ENCODE measurements around the gene BAMBI.

Gene BAMBI

DNA sequence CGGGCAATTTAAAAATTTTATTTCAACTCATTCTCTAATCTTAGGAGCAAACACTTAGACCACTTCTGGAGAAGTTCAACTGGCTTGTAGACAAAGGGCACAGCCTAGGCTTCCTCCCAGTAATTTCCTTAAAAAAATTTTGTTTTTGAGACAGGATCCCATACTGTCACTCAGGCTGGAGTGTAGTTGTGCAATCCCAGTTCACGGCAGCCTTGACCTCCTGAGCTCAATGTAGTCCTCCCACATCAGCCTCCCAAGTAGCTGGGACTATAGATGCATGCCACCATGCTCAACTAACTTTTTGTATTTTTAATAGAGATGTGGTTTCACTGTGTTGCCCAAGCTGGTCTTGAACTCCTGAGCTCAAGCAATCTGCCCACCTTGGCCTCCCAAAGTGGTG, 38.4 kb downstream of the BAMBI start:
- H3K4me1 ChIP-seq (ENCODE audit: control insufficient read depth in 2 of 2, insufficient read depth in 1 of 2, low read depth in 1 of 2, low read length in 2 of 2) = no peaks in the 10 kb centered on the region
- H3K27ac ChIP-seq (replicated peaks; ENCODE audit: low read length) = no peak overlapping the region
- no peak overlapping the region for H3K4ac ChIP-seq (ENCODE audit: low read length)
- no peaks in the 10 kb centered on the region for H3K36me3 ChIP-seq (replicated peaks in 1 of 2; ENCODE audit: control insufficient read depth in 2 of 2, insufficient read depth in 2 of 2, low read length in 2 of 2)
- no peaks in the 10 kb centered on the region for H3K79me1 ChIP-seq (ENCODE audit: low read depth, low read length)
- DNase-seq (ENCODE audit: low spot score) = no peak
- H3K4me2 ChIP-seq (ENCODE audit: insufficient read depth, low read length, poor library complexity, severe bottlenecking) = no peak overlapping the region
- H3K27me3 ChIP-seq (ENCODE audit: control insufficient read depth in 3 of 3, insufficient read depth in 3 of 3, low read depth in 1 of 3, low read length in 3 of 3) = peaks cover 0 to 7% (median 0%) of the 10 kb centered on the region in 3 experiments
- H3K4me3 ChIP-seq (ENCODE audit: low read length in 2 of 2) = no peak overlapping the region
- no peak overlapping the region for H3K23ac ChIP-seq (ENCODE audit: low read depth, low read length, poor library complexity)
- H2AK5ac ChIP-seq (ENCODE audit: low read depth, low read length) = no peak overlapping the region
- H4K8ac ChIP-seq (ENCODE audit: low read depth, low read length) = no peak overlapping the region
- no peak overlapping the region for H2BK5ac ChIP-seq (ENCODE audit: low read length)
- H3K14ac ChIP-seq (ENCODE audit: low read length) = no peak overlapping the region
- H3K18ac ChIP-seq (ENCODE audit: low read length) = no peak overlapping the region
- no peak overlapping the region for H2BK15ac ChIP-seq (ENCODE audit: low read length)
- no CpG with 5 or more reads among the region's 2 CpGs for WGBS, 2 donors (ENCODE audit: extremely low coverage in 2 of 2, insufficient read length in 2 of 2, insufficient replicate concordance in 1 of 2)
- H3K9ac ChIP-seq (ENCODE audit: low read depth, low read length, poor library complexity) = no peak overlapping the region
- no peaks in the 10 kb centered on the region for H3K9me3 ChIP-seq (replicated peaks in 1 of 2; ENCODE audit: control insufficient read depth in 2 of 2, insufficient read depth in 1 of 2, low read depth in 1 of 2, low read length in 2 of 2)
- H2BK120ac ChIP-seq (ENCODE audit: low read depth, low read length) = no peak overlapping the region
- no peak overlapping the region for H2AFZ ChIP-seq (ENCODE audit: low read length)
- H2BK12ac ChIP-seq (ENCODE audit: low read length) = no peak overlapping the region
- no peak overlapping the region for H4K91ac ChIP-seq (ENCODE audit: low read depth, low read length, poor library complexity)

DNA sequence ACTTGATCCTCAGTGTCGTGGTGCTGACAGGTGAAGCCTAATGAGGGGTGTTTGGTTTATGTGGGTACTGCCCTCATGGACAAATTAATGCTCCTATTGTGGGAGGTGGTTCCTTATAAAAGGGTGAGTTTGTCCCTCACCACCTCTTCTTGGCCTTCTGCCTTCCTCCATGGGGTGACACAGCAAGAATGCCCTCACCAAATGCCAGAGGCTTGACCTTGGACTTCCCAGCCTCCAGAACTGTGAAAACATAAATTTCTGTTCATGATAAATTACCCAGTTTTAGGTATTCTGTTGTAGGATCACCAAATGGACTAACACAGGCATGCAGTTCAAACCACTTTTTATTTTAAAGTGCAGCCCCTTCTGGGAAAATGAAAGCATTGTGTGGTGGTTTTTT, 39.4 kb downstream of the BAMBI start:
- Histone ChIP-seq H3K14ac (ENCODE audit: low read length) (no peak overlapping the region), H2BK5ac (ENCODE audit: low read length) (no peak overlapping the region), H4K8ac (ENCODE audit: low read depth, low read length) (no peak overlapping the region), H3K27ac (replicated peaks; ENCODE audit: low read length) (no peak overlapping the region), H3K27me3 (ENCODE audit: control insufficient read depth in 3 of 3, insufficient read depth in 3 of 3, low read depth in 1 of 3, low read length in 3 of 3) (peaks cover 0 to 13% (median 8%) of the 10 kb centered on the region in 3 experiments), H2BK15ac (ENCODE audit: low read length) (no peak overlapping the region), H3K23ac (ENCODE audit: low read depth, low read length, poor library complexity) (no peak overlapping the region), H3K4ac (ENCODE audit: low read length) (no peak overlapping the region), H2BK120ac (ENCODE audit: low read depth, low read length) (no peak overlapping the region), H3K4me2 (ENCODE audit: insufficient read depth, low read length, poor library complexity, severe bottlenecking) (no peak overlapping the region), H4K91ac (ENCODE audit: low read depth, low read length, poor library complexity) (no peak overlapping the region), H3K9ac (ENCODE audit: low read depth, low read length, poor library complexity) (no peak overlapping the region), H2BK12ac (ENCODE audit: low read length) (no peak overlapping the region), H3K4me1 (ENCODE audit: control insufficient read depth in 2 of 2, insufficient read depth in 1 of 2, low read depth in 1 of 2, low read length in 2 of 2) (peaks cover 0 to 4% of the 10 kb centered on the region in 2 donors), H3K9me3 (replicated peaks in 1 of 2; ENCODE audit: control insufficient read depth in 2 of 2, insufficient read depth in 1 of 2, low read depth in 1 of 2, low read length in 2 of 2) (no peaks in the 10 kb centered on the region), H3K36me3 (replicated peaks in 1 of 2; ENCODE audit: control insufficient read depth in 2 of 2, insufficient read depth in 2 of 2, low read length in 2 of 2) (no peaks in the 10 kb centered on the region), H3K18ac (ENCODE audit: low read length) (no peak overlapping the region), H2AK5ac (ENCODE audit: low read depth, low read length) (no peak overlapping the region), H2AFZ (ENCODE audit: low read length) (no peak overlapping the region), H3K4me3 (ENCODE audit: low read length in 2 of 2) (no peak overlapping the region), H3K79me1 (ENCODE audit: low read depth, low read length) (no peaks in the 10 kb centered on the region)
- WGBS, 2 donors (ENCODE audit: extremely low coverage in 2 of 2, insufficient read length in 2 of 2, insufficient replicate concordance in 1 of 2) = no CpG with 5 or more reads among the region's 1 CpG
- no peak for DNase-seq (ENCODE audit: low spot score)

DNA sequence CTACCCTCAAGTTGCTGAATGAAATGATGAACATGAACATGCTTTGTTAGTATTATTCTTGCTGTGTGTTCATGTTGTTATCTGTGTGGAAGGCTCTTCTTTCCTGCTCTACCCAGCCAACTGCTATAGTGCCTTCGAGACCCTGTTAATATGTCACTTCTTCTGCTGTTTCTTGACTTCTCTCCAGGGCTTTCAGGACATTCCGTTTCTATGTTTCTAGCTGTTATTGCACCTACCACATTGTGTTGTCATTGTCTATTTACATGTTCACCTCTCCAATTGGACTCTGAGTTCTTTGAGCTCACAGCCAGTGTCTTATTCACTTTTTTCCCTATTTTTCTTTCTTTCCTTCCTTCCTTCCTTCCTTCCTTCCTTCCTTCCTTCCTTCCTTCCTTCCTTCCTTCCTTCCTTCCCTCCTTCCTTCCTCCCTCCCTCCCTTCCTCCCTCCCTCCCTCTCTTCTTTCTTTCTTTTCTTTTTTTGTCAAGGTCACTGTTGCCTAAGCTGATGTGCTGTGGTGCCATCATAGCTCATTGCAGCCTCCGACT, 40.4 kb downstream of the BAMBI start:
- no peak for DNase-seq (ENCODE audit: low spot score)
- Histone ChIP-seq H4K8ac (ENCODE audit: low read depth, low read length) (no peak overlapping the region), H3K4me3 (ENCODE audit: low read length in 2 of 2) (no peak overlapping the region), H3K4me2 (ENCODE audit: insufficient read depth, low read length, poor library complexity, severe bottlenecking) (no peak overlapping the region), H2BK12ac (ENCODE audit: low read length) (no peak overlapping the region), H3K18ac (ENCODE audit: low read length) (no peak overlapping the region), H2BK15ac (ENCODE audit: low read length) (no peak overlapping the region), H2BK120ac (ENCODE audit: low read depth, low read length) (no peak overlapping the region), H2AFZ (ENCODE audit: low read length) (no peak overlapping the region), H3K36me3 (replicated peaks in 1 of 2; ENCODE audit: control insufficient read depth in 2 of 2, insufficient read depth in 2 of 2, low read length in 2 of 2) (no peaks in the 10 kb centered on the region), H4K91ac (ENCODE audit: low read depth, low read length, poor library complexity) (no peak overlapping the region), H2BK5ac (ENCODE audit: low read length) (no peak overlapping the region), H3K9ac (ENCODE audit: low read depth, low read length, poor library complexity) (no peak overlapping the region), H3K27ac (replicated peaks; ENCODE audit: low read length) (no peak overlapping the region), H3K23ac (ENCODE audit: low read depth, low read length, poor library complexity) (no peak overlapping the region), H3K27me3 (ENCODE audit: control insufficient read depth in 3 of 3, insufficient read depth in 3 of 3, low read depth in 1 of 3, low read length in 3 of 3) (peaks cover 0 to 23% (median 16%) of the 10 kb centered on the region in 3 experiments), H3K14ac (ENCODE audit: low read length) (no peak overlapping the region), H3K4me1 (ENCODE audit: control insufficient read depth in 2 of 2, insufficient read depth in 1 of 2, low read depth in 1 of 2, low read length in 2 of 2) (peaks cover 6 to 7% of the 10 kb centered on the region in 2 donors), H3K79me1 (ENCODE audit: low read depth, low read length) (no peaks in the 10 kb centered on the region), H3K4ac (ENCODE audit: low read length) (no peak overlapping the region), H3K9me3 (replicated peaks in 1 of 2; ENCODE audit: control insufficient read depth in 2 of 2, insufficient read depth in 1 of 2, low read depth in 1 of 2, low read length in 2 of 2) (no peaks in the 10 kb centered on the region), H2AK5ac (ENCODE audit: low read depth, low read length) (no peak overlapping the region)
- no CpG with 5 or more reads among the region's 3 CpGs for WGBS, 2 donors (ENCODE audit: extremely low coverage in 2 of 2, insufficient read length in 2 of 2, insufficient replicate concordance in 1 of 2)

DNA sequence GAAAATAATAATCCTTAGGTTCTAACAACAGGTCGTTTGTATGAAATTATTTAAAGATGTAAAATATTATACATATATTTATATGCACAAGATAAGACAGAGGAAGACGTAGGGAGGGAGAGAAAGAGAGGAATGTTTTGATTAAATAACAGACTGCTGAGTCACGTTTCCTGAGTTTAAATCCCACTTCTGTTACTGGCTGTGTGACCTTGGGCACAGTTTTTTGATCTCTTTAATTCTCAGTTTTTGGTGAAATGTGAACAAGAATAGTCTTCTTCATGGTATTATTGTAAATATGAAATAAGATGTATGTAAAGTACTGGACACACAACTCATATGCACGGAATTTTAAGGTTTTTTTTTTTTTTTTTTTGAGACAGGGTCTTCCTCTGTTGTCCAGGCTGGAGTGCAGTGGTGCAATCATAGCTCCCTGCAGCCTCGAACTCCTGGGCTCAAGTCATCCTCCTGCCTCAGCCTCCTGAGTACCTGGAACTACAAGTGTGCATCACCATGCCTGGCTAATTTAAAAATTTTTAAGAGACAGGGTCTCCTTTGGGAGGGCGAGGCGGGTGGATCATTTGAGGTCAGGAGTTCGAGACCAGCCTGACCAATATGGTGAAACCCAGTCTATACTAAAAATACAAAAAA, 42.6 kb downstream of the BAMBI start:
- Histone ChIP-seq H2BK5ac (ENCODE audit: low read length) (no peak overlapping the region), H3K4ac (ENCODE audit: low read length) (no peak overlapping the region), H2BK12ac (ENCODE audit: low read length) (no peak overlapping the region), H2AFZ (ENCODE audit: low read length) (no peak overlapping the region), H3K18ac (ENCODE audit: low read length) (no peak overlapping the region), H3K4me2 (ENCODE audit: insufficient read depth, low read length, poor library complexity, severe bottlenecking) (no peak overlapping the region), H3K79me1 (ENCODE audit: low read depth, low read length) (no peaks in the 10 kb centered on the region), H3K4me3 (ENCODE audit: low read length in 2 of 2) (no peak overlapping the region), H3K23ac (ENCODE audit: low read depth, low read length, poor library complexity) (no peak overlapping the region), H4K8ac (ENCODE audit: low read depth, low read length) (no peak overlapping the region), H4K91ac (ENCODE audit: low read depth, low read length, poor library complexity) (no peak overlapping the region), H3K36me3 (replicated peaks in 1 of 2; ENCODE audit: control insufficient read depth in 2 of 2, insufficient read depth in 2 of 2, low read length in 2 of 2) (no peaks in the 10 kb centered on the region), H3K14ac (ENCODE audit: low read length) (no peak overlapping the region), H3K27ac (replicated peaks; ENCODE audit: low read length) (no peak overlapping the region), H3K27me3 (ENCODE audit: control insufficient read depth in 3 of 3, insufficient read depth in 3 of 3, low read depth in 1 of 3, low read length in 3 of 3) (peaks cover 0 to 34% (median 16%) of the 10 kb centered on the region in 3 experiments), H2BK15ac (ENCODE audit: low read length) (no peak overlapping the region), H3K9me3 (replicated peaks in 1 of 2; ENCODE audit: control insufficient read depth in 2 of 2, insufficient read depth in 1 of 2, low read depth in 1 of 2, low read length in 2 of 2) (no peaks in the 10 kb centered on the region), H2AK5ac (ENCODE audit: low read depth, low read length) (no peak overlapping the region), H3K9ac (ENCODE audit: low read depth, low read length, poor library complexity) (no peak overlapping the region), H3K4me1 (ENCODE audit: control insufficient read depth in 2 of 2, insufficient read depth in 1 of 2, low read depth in 1 of 2, low read length in 2 of 2) (peaks cover 6 to 7% of the 10 kb centered on the region in 2 donors), H2BK120ac (ENCODE audit: low read depth, low read length) (no peak overlapping the region)
- WGBS, 2 donors (ENCODE audit: extremely low coverage in 2 of 2, insufficient read length in 2 of 2, insufficient replicate concordance in 1 of 2) = no CpG with 5 or more reads among the region's 8 CpGs
- no peak for DNase-seq (ENCODE audit: low spot score)

All from neuronal stem cell (in vitro differentiated cells).